NK-92 (cell line): ENCODE results near the gene PKNOX2.

ENCODE experiments used
- DNase-seq: peaks from one replicate; lab custom pipeline; 2025; ENCODE audit not compliant: unreplicated experiment; lab: John Stamatoyannopoulos, UW

The PKNOX2 gene

GRCh38 chr11:125171974-125172373 lies 7.4 kb downstream of the PKNOX2 start:
- no peak for DNase-seq

GRCh38 chr11:125173027-125173426 lies 8.5 kb downstream of the PKNOX2 start:
- no peak for DNase-seq

DNA sequence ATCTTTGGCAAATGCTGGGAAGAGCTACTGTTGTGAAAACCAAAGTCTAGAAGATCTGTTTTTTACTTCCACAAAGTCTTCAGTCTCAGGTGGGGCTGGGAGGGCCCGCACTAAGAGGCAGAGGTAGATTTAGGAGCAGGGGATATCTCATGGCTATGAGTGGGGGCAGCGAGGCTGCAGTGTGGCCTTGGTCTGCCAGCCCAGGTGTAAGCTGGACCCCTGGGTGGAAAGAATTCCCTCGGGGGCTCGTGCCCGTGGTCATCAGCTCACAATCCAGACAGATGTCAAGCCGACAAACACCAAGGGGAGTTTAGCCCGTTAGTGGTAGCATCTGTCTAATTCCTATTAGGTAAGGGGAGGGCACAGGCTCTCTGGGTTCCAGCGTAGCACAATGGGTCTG lies 9.0 kb downstream of the PKNOX2 start:
- DNase-seq = no peak

DNA sequence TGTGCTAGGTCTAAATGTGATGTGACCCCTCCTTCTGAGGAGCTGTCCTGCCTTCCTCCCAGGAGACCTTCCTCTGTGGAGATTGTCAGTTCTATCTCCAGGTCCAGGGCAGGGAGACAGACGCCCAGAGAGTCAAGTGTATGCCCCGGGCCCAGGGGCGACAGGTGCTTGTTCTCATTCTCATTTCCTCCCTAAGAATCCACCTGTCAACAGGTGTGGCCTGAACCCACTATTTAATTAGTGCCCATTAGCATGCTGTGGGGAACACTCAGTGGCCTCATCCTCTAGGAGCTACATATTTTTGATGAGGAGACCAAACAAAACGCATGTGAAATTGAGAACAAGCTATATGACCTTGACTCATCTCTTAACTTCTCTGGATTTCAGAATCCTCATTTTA lies 9.5 kb downstream of the PKNOX2 start:
- DNase-seq = no peak

DNA sequence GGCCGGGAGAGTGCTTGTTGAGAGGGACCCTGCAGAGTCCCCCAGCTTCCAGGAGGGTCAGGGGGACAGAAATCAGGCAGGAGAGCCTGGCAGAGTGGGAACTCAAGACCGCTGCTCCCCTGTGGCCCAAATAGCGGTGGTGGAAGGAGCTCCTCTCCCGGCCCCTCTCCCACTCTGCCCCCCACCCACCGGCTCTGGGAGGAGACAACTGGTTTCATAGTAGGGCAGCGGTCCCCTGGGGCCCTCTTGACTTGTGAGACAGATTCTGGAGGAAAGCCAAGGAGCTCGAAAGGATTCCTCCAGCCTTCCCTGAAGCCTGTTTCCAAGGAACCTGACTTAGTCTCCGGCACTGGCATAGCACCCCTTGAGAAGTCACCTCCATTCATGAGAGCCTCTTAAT lies 10.1 kb downstream of the PKNOX2 start:
- no peak for DNase-seq

DNA sequence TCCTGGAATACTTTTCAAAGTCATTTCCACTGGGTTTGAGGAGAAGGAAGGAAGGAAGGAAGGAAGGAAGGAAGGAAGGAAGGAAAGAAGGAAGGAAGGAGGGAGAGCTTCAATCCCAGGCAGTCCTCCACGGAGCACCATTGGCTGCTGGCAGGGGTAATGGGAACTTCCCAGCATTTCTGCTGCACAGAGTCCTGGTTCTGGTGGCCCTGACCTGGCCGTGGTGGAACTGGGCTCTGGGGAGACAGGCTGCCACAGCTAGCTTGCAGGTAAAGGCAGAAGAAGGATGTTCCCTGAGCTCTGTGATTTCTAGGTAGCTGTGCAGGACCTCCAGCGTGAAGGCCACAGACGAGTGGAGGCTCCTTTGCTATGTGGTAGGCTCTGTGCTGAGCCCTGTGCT lies 10.6 kb downstream of the PKNOX2 start:
- no peak for DNase-seq

DNA sequence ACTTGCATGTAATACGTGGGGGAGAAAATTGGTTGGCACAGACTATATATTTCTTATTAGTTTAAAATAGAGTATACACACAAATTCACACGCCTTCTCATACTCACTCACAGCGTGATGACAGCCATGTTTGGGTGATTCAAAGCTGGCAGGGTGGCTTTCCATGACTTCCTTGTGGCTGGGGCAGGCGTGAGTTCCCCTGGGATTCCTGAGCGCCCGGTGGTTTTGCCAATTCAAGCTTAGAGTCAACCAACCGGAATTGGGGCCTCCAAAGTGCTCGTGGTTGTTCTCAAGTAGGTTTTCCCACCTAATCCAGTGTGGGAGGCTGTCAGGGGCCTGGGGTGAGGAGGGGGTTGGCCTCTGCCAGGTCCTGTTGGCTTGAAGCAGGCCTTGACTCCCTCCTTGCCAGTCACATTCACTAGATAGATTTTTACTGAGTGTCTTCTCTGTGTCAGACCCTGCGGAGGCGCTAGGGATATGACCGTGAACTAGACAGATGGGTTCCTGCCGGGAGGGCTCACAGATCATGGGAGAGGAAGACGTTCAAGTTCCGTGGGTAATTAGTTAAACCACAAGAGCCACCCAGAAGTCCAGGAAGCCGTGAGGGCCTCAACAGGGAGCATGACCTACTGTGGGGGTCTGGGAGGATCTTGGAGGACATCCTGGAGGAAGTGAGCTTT lies 11.5 kb downstream of the PKNOX2 start:
- no peak for DNase-seq

DNA sequence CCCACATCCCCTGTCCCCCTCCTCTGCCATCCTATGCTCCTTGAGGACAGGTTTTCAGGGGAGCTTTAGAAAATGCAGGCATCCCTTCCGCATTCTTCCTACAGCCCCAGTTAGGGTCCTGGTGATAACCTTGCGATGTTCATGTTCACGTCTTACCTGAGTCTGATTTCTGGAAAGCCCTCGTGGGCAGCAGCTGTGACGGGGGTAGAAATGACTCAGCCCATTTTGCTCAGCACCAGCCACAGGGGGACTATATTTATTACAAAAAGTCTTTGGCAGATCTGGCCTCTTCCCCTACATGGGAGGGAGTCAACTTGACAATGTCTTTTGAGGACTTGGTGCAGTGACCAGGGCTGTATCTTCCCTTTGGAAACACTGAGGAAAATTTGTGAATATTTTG lies 12.3 kb downstream of the PKNOX2 start:
- no peak for DNase-seq

DNA sequence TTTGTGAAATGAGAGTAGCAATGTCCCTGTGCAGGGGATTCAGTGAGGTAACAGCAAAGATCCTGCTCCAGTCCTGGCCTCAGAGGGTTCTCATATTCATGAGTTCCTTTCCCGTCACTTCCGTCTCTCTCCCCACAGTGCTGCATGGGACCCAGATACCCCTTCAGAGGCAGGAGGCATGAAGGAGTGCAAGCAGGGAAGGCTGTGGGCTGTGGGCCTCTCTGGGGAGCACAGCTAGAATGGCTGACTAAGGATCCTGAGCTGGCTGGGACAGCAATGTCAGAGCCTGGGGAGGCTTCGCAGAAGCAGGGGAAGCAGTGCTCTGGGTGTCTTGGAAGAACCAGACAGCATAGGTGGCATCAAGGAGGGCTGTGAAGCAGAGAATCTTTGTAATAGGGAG lies 13.0 kb downstream of the PKNOX2 start:
- no peak for DNase-seq

- no peak for DNase-seq
Observed at GRCh38 chr11:125179346-125179745, 14.8 kb downstream of the PKNOX2 start.

DNA sequence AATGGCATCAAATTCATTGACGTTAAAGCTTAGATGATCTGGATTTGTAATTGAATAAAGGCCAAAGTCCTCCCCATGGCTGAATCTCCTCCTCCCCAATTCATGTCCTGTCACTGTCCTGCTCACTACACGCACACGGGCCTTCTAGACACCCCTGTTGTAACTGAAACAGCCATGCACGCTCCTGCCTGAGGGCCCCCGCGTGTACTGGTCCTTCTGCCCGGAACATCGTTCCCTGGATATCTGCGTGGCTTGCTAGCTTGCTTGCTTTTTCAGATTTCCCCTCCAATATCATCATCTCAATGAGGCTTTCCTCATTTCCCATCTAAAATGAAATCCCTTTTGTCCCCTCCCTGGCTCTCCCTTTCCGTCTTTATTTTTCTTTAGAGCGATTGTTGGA lies 15.3 kb downstream of the PKNOX2 start:
- no peak for DNase-seq

DNA sequence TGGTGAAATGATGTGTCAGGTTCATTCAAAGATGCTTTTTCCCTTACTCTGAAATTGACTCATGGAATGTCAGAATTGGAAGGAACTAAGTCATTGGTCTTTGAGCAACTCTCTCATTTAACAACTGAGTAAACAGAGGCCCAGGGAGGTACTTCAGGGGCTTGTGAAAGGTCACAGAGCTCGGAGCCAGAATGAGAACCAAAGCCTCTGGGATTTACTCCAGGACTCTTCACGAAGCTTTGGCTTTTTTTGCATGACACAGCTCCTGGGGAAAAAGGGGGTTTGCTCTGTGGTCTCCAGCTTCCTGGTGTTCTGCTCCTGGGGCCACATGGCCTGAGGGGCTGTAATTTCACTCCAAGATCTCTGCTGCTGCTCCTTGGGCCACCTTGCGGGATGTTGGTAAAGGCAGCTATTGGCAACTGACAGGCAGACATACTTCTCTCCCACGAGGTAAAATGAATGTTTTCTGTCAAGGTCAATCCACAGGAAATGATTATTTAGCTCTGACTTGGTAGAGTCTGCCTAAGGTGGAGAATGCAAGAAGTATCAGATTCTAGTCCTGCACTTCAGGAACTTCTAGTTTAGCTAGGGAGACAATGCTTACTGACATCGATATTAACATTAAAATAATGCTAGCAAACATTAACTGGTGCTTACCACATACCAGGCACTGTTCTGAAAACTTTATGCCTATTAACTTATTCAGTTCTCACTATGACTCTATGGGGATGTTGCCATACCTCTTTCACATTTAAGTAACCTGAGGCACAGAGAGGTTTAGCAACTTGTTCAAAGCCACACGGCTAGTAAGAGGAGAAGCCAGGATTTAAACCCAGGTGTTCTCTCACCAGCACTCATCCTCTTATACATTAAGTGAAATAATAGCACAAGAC lies 16.1 kb downstream of the PKNOX2 start:
- DNase-seq = no peak

DNA sequence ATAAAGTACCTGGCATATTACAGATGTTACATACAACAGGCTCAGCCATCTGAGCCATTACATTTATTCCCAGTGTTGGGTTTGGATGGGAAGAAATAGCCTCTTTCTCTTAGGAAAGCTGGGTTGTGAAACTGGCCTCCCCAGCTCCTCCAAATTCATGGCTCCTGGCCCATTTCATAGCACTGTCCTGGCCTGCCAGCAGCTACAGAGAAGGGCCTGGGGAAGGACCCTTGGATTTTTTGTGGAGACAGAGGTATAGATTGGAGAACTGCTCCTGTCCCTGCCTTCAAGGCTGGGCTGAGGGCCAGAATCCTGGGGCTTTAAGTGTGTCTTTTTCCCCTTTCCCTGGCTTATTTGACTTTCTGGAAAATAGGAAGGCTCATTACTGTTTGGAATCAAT lies 18.0 kb downstream of the PKNOX2 start:
- no peak for DNase-seq

DNA sequence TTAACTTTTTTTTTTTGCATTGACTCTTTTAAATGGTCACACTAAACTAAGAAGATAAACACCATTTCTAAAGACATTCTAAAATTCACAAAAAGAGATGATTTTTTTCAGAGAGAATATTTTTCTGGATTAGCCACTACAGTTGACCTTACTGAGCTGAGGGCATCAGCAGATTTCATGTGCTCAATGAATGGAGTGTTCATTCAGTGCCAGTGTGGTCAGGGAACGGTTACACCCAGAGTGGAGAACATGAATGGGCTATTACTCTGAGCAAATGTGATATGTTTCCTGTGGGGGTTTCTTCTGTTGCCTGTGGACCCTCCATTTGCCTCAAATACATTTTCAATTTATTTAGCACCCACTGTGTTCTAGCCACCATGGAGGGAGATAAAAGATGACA lies 19.1 kb downstream of the PKNOX2 start:
- DNase-seq = no peak

GRCh38 chr11:125188021-125188420 lies 23.5 kb downstream of the PKNOX2 start:
- no peak for DNase-seq

- DNase-seq = no peak
Observed at GRCh38 chr11:125190566-125190965, 26.0 kb downstream of the PKNOX2 start.

DNA sequence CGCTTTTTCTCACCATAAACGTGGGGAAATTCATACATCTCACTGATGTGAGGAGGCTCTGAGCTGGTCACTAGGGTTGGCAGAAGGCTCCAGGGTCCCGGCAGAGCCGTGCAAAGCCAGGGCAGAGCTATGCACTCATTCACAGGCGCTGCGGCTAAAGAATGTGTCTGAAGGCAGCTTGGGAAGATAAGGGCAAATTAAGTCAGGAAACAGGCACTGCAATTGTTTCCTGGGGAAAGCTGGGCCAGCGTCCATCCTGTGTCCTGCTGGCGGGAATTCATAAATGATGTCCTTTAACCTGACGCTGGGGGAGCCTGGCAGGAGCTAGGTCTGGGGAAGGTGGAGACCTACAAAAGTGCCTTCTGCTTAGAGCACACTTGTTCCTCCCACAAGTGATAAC lies 27.6 kb downstream of the PKNOX2 start:
- no peak for DNase-seq

DNA sequence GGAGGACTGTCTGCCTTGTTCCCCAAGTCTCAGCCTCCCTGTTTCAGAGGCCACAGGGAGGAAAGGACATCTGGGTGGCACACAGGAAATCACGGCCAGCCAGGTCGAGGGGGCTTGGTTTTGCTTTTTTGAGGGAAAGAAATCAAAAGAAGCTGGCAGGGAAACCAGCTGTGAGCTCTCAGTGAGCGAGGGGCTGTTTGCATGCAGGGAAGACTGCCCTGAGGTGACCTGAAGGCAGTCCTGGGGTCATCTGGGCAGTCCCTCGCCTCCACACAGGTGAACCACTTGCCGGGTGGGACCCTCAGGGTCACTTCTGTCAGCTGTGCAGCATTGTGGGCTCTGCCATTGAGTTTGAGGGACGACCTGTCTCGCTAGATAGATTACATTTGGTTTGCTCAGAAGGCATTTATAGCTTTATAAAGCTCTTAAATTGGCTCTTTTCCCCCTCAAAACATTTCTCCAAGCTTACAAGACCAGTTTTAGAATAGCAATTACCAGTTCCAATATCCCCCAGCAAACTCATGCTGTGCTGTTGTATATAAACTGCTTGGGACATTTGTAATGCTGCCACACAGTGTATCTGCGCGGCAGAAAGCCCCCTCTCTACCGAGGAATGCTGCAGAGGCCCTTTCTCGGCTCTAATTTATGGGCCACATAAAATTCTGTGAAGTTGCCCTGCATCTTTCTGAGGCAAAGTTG lies 28.3 kb downstream of the PKNOX2 start:
- DNase-seq = no peak

- no peak for DNase-seq
Observed at GRCh38 chr11:125193416-125193726, 28.8 kb downstream of the PKNOX2 start.

DNA sequence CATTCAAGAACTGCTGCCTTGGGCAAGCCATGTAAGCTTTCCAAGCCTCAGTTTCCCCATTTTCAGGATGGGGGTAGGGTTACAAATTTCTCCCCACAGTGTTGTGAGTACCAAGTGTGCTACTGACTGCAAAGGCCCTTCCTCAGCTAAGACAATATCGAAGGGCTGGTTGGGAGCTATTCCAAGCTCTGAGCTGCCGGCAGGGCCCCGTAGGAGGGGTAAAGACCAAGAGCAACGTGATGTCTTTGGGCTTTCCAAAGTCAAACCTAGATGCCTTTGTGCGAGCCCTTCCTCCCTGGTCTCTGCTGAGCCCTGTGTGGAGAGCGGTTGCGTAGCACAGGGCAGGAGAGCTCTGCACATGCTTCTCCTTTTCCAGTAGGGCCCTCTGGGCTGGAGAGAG lies 29.3 kb downstream of the PKNOX2 start:
- DNase-seq = no peak

DNA sequence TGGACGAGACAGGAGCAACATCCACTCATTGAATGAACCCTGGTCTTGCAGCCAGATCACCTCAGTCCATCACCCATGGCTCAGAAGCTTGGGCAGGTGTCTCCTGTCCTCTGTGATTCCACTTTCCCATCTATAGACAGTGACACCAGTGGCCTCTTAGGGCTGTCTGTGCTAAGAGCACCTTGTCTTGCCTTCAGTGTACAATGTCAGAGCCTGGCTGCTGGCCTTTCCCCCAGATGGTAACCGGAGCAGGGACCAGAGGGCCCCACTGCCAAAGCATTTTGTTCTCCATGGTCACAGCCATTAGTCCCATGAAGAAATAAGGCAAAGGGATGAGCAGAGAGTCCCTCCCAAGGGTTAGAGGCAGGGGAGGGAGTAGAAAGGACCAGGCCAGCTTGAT lies 35.4 kb downstream of the PKNOX2 start:
- DNase-seq = no peak

GRCh38 chr11:125200441-125200840 lies 35.9 kb downstream of the PKNOX2 start:
- DNase-seq = no peak
